Lower lobe of right lung (tissue), 2 donors: ENCODE measurements around the gene CD300A. TPM values are rescaled to one million over a fixed set of nuclear protein-coding genes. Genes with fewer than 3 reads are reported as not detected.
A peak's percentile ranks its signal among the peaks of the same experiment; 100 is the strongest.

Experiments used
- ATAC-seq, 2 donors: fragments of 200-7000 bp; cut with Tn5 transposase; one replicate each; pipeline ENCODE4 v1.9.1; 2020 to 2022; ENCODE audit warnings: mild to moderate bottlenecking in 2 of 2, moderate library complexity in 2 of 2
- DNase-seq: peaks from one replicate; pipeline ENCODE4 v3.0.0-alpha.2; 2020
- H3K27ac ChIP-seq: fragments of 200-600 bp; one replicate; pipeline ENCODE4 v1.8.0; 2022
- H3K27me3 ChIP-seq: fragments of 200-600 bp; one replicate; pipeline ENCODE4 v1.8.0; 2022; ENCODE audit warnings: low read depth
- H3K36me3 ChIP-seq: fragments of 200-600 bp; one replicate; pipeline ENCODE4 v1.8.0; 2022; ENCODE audit warnings: mild to moderate bottlenecking
- H3K4me1 ChIP-seq: fragments of 200-600 bp; one replicate; pipeline ENCODE4 v1.8.0; 2022
- H3K4me3 ChIP-seq: fragments of 200-600 bp; one replicate; pipeline ENCODE4 v1.8.0; 2022; ENCODE audit warnings: mild to moderate bottlenecking
- H3K9me3 ChIP-seq: fragments of 200-600 bp; one replicate; pipeline ENCODE4 v1.8.0; 2022
- CTCF ChIP-seq: fragments of 200-600 bp; IDR thresholded peaks from one replicate; pipeline ENCODE4 v1.8.0; 2022; ENCODE audit warnings: antibody characterized with exemption, mild to moderate bottlenecking
- intact Hi-C: fragments of 100-400 bp; cut with DNase I; formaldehyde crosslinking; loops from one replicate; pipeline ENCODE4 v1.11.0; 2022
- total RNA-seq: library from RNA; stranded (reverse); fragmentation: NEBNext Ultra II Directional; extraction: Animal tissue kit (Norgen Biotek cat#: 25700); gene quantifications from one replicate; pipeline ENCODE4 v1.2.1, GENCODE V29; 2021
- donor health status: DM: no; HTN: yes; CAD: no; lungs with severe emphysema.

Gene CD300A
- total RNA-seq, 1 donor from 2014 or later = 27.8 TPM

GRCh38 chr17:74478420-74479100 is 12.1 kb downstream of the CD300A start:
- ATAC-seq (peak; percentile 76 to 78), DNase-seq (peak; percentile 45)
- intact Hi-C loops = no loop called here

GRCh38 chr17:74480290-74480689 is 13.9 kb downstream of the CD300A start:
- peak; percentile 35 for DNase-seq

More at GRCh38 chr17:74478420-74479100, 12.1 kb downstream of the CD300A start:
- Histone ChIP-seq H3K36me3 (no peaks in the 10 kb centered on the region), H3K4me3 (no peak overlapping the region), H3K4me1 (peaks cover 27% of the 10 kb centered on the region), H3K27ac (peak overlapping the region; percentile 25), H3K9me3 (no peaks in the 10 kb centered on the region), H3K27me3 (peaks cover 2% of the 10 kb centered on the region)
- no peak for TF ChIP-seq CTCF

GRCh38 chr17:74481621-74482020 is 15.2 kb downstream of the CD300A start:
- no peak for TF ChIP-seq CTCF
- peaks cover 9% of the 10 kb centered on the region for H3K36me3 ChIP-seq
- intact Hi-C loops = no loop called here
- no peak overlapping the region for H3K27ac ChIP-seq
- peaks cover 27% of the 10 kb centered on the region for H3K4me1 ChIP-seq
- ATAC-seq (no peak), DNase-seq (peak; percentile 20)
- no peaks in the 10 kb centered on the region for H3K9me3 ChIP-seq
- peaks cover 4% of the 10 kb centered on the region for H3K27me3 ChIP-seq
- H3K4me3 ChIP-seq = no peak overlapping the region

More at GRCh38 chr17:74480290-74480689, 13.9 kb downstream of the CD300A start:
- H3K27me3 ChIP-seq = peaks cover 4% of the 10 kb centered on the region
- no peak overlapping the region for H3K4me3 ChIP-seq
- peaks cover 27% of the 10 kb centered on the region for H3K4me1 ChIP-seq
- peaks cover 9% of the 10 kb centered on the region for H3K36me3 ChIP-seq
- no peak for ATAC-seq
- H3K27ac ChIP-seq = no peak overlapping the region
- intact Hi-C loops = no loop called here
- H3K9me3 ChIP-seq = no peaks in the 10 kb centered on the region
- TF ChIP-seq CTCF = no peak

GRCh38 chr17:74484066-74484465 is 17.6 kb downstream of the CD300A start:
- DNase-seq = no peak
- Histone ChIP-seq H3K4me1 (peaks cover 4% of the 10 kb centered on the region), H3K4me3 (no peak overlapping the region), H3K27ac (no peak overlapping the region), H3K27me3 (peaks cover 4% of the 10 kb centered on the region), H3K36me3 (peaks cover 9% of the 10 kb centered on the region), H3K9me3 (no peaks in the 10 kb centered on the region)
- no peak for TF ChIP-seq CTCF
- intact Hi-C loops = no loop called here
- no peak for ATAC-seq

- intact Hi-C loops = no loop called here
These were observed 18.7 kb downstream of the CD300A start for GRCh38 chr17:74485022-74485743.

More at GRCh38 chr17:74485022-74485743, 18.7 kb downstream of the CD300A start:
- no peaks in the 10 kb centered on the region for H3K9me3 ChIP-seq
- H3K4me3 ChIP-seq = no peak overlapping the region
- no peak for DNase-seq
- TF ChIP-seq CTCF = no peak
- H3K4me1 ChIP-seq = no peaks in the 10 kb centered on the region
- H3K27me3 ChIP-seq = peaks cover 4% of the 10 kb centered on the region
- peaks cover 9% of the 10 kb centered on the region for H3K36me3 ChIP-seq
- no peak for ATAC-seq
- H3K27ac ChIP-seq = no peak overlapping the region
